HCT116 (cell line): Measurements from ENCODE around the gene DUOXA2. TPM values are rescaled to one million over a fixed set of nuclear protein-coding genes. Genes with fewer than 3 reads are reported as not detected.

Source experiments
- ATAC-seq: fragments of 200-7000 bp; cut with Tn5 transposase; 2 replicates; pipeline ENCODE4 v1.9.1; 2020; ENCODE audit warnings: mild to moderate bottlenecking, moderate library complexity
- BruUV-seq: library from RNA; stranded (reverse); fragments of 400-500 nt; replicated peaks from 2 replicates; lab custom pipeline; 2021; lab: Mats Ljungman, UMichigan
- CTCF ChIA-PET: fragments of 300-600 bp; sonication (Branson Sonifier 250); formaldehyde crosslinking; loops from one replicate; lab custom pipeline; 2021; ENCODE audit warnings: antibody characterized with exemption; lab: Charles Lee
- POLR2A ChIA-PET: fragments of 300-600, 350-600 bp; sonication (Branson Sonifier 250); formaldehyde crosslinking; loops from one replicate; lab custom pipeline; 2021; ENCODE audit warnings: antibody characterized with exemption; lab: Charles Lee
- RAD21 ChIA-PET, 2 experiments: fragments of 300-600 bp; sonication (Branson Sonifier 250); formaldehyde crosslinking; loops; one replicate each; lab custom pipeline; 2023; ENCODE audit warnings: low total read pairs in 2 of 2; ENCODE audit not compliant: uncharacterized antibody in 2 of 2, unreplicated experiment in 2 of 2, low non-redundant PET in 1 of 2; lab: Charles Lee
- DNase-seq: peaks from one replicate; pipeline ENCODE4 v3.0.0-alpha.2; 2010; ENCODE audit warnings: low read depth, low spot score
- H2AFZ ChIP-seq: fragments of 200-600 bp; shearing (Covaris generic), sonication (generic); 2 replicates; pipeline ENCODE4 v1.6.1; 2017; ENCODE audit warnings: low read depth, mixed run types, mixed read lengths, antibody characterized with exemption, low read length; ENCODE audit not compliant: poor library complexity, severe bottlenecking
- H3K27ac ChIP-seq: 2 replicates; pipeline ENCODE4 v1.5.1; 2012; ENCODE audit warnings: low read depth, low read length
- H3K27me3 ChIP-seq: fragments of 200-600 bp; sonication (generic); 2 replicates; pipeline ENCODE4 v1.6.1; 2016; ENCODE audit warnings: mixed run types, low read length, mixed read lengths; ENCODE audit not compliant: insufficient read depth
- H3K36me3 ChIP-seq, 2 experiments: fragments of 200-500 bp in 1 of 2; fragments of 200-600 bp in 1 of 2; sonication (Bioruptor generic) in 1 of 2; sonication (generic) in 1 of 2; 2 replicates each; pipeline versions ENCODE4 v1.5.1 to v1.6.1; 2014 to 2016; ENCODE audit warnings: low read length in 2 of 2, inconsistent platforms in 1 of 2, mixed read lengths in 1 of 2, mixed run types in 1 of 2; ENCODE audit not compliant: insufficient read depth in 2 of 2, control insufficient read depth in 1 of 2
- H3K4me1 ChIP-seq, 2 experiments: fragments of 200-600 bp in 1 of 2; sonication (generic) in 1 of 2; 2 replicates each; pipeline versions ENCODE4 v1.5.1 to v1.6.1; 2012 to 2017; ENCODE audit warnings: low read length in 2 of 2, inconsistent platforms in 1 of 2, mild to moderate bottlenecking in 1 of 2, mixed read lengths in 1 of 2, mixed run types in 1 of 2, moderate library complexity in 1 of 2; ENCODE audit not compliant: insufficient read depth in 2 of 2, control insufficient read depth in 1 of 2
- H3K4me2 ChIP-seq: fragments of 200-600 bp; sonication (generic); 2 replicates; pipeline ENCODE4 v1.6.1; 2017; ENCODE audit warnings: mixed run types, low read length, mixed read lengths
- H3K4me3 ChIP-seq, 2 experiments: fragments of 200-600 bp in 1 of 2; sonication (generic) in 1 of 2; replicated peaks in 1 of 2; 2 replicates each; pipeline ENCODE4 v1.5.1; 2011 to 2016; ENCODE audit warnings: low read length in 2 of 2, control low read depth in 1 of 2, low read depth in 1 of 2, mild to moderate bottlenecking in 1 of 2, mixed read lengths in 1 of 2, mixed run types in 1 of 2
- H3K79me2 ChIP-seq: fragments of 200-600 bp; sonication (generic); 2 replicates; pipeline ENCODE4 v1.6.1; 2017; ENCODE audit warnings: mild to moderate bottlenecking, mixed run types, low read length, moderate library complexity, mixed read lengths; ENCODE audit not compliant: insufficient read depth
- H3K9ac ChIP-seq: fragments of 200-600 bp; sonication (generic); 2 replicates; pipeline ENCODE4 v1.6.1; 2016; ENCODE audit warnings: low read length, mixed read lengths
- H3K9me2 ChIP-seq: fragments of 200-600 bp; sonication (generic), shearing (Covaris generic); 2 replicates; pipeline ENCODE4 v1.6.1; 2017; ENCODE audit warnings: mixed run types, mild to moderate bottlenecking, moderate library complexity; ENCODE audit not compliant: insufficient read depth
- H3K9me3 ChIP-seq, 2 experiments: fragments of 200-500 bp in 1 of 2; fragments of 200-600 bp in 1 of 2; sonication (Bioruptor generic) in 1 of 2; sonication (generic) in 1 of 2; 2 replicates each; pipeline ENCODE4 v1.6.1; 2014 to 2017; ENCODE audit warnings: low read length in 2 of 2, mixed read lengths in 2 of 2, inconsistent platforms in 1 of 2, low read depth in 1 of 2, mild to moderate bottlenecking in 1 of 2, mixed run types in 1 of 2, moderate library complexity in 1 of 2; ENCODE audit not compliant: control insufficient read depth in 1 of 2, insufficient read depth in 1 of 2
- H4K20me1 ChIP-seq: fragments of 200-600 bp; sonication (generic), shearing (Covaris generic); 2 replicates; pipeline ENCODE4 v1.6.1; 2017; ENCODE audit warnings: mixed run types, mild to moderate bottlenecking, moderate library complexity; ENCODE audit not compliant: insufficient read depth
- ATF3 ChIP-seq: IDR thresholded peaks from 2 replicates; pipeline ENCODE4 v1.6.1; 2012
- CEBPB ChIP-seq: IDR thresholded peaks from 2 replicates; pipeline ENCODE4 v1.6.1; 2012; ENCODE audit warnings: low read depth
- EGR1 ChIP-seq: IDR thresholded peaks from 2 replicates; pipeline ENCODE4 v1.6.1; 2012; ENCODE audit warnings: low read depth
- REST ChIP-seq: IDR thresholded peaks from 2 replicates; pipeline ENCODE4 v1.6.1; 2012; ENCODE audit warnings: low read depth
- SP1 ChIP-seq: IDR thresholded peaks from 2 replicates; pipeline ENCODE4 v1.6.1; 2012; ENCODE audit warnings: low read depth
- YY1 ChIP-seq: IDR thresholded peaks from 2 replicates; pipeline ENCODE4 v1.6.1; 2011; ENCODE audit warnings: low read length, low read depth, moderate library complexity, mild to moderate bottlenecking; ENCODE audit not compliant: insufficient replicate concordance; ENCODE audit errors: extremely low read depth
- intact Hi-C: fragments of 100-400 bp; cut with micrococcal nuclease; formaldehyde crosslinking; loops from 2 replicates; pipeline ENCODE4 v1.10.0; 2022
- total RNA-seq: library from RNA; stranded (reverse); gene quantifications from one replicate; pipeline ENCODE4 v1.2.1, GENCODE V29; 2021; ENCODE audit not compliant: unreplicated experiment

Gene DUOXA2
- total RNA-seq, 1 experiment from 2014 or later: not detected

GRCh38 chr15:45163508-45163856 lies 49.4 kb downstream of the DUOXA2 start:
- H3K36me3 ChIP-seq: no peaks in the 10 kb centered on the region
- RAD21 ChIA-PET: interaction anchor here (1.0 to 1.7 kb wide), 7 partner anchors 37 to 239 kb away, joined by 3 to 8 read pairs (median 4); a partner anchor contains a TSS

More at GRCh38 chr15:45163508-45163856, 49.4 kb downstream of the DUOXA2 start:
- Histone ChIP-seq H3K4me2 (peak overlapping the region; percentile 77), H3K27me3 (no peaks in the 10 kb centered on the region), H3K9ac (no peak overlapping the region), H2AFZ (no peak overlapping the region), H4K20me1 (no peaks in the 10 kb centered on the region), H3K9me2 (no peaks in the 10 kb centered on the region), H3K4me1 (peaks cover 15 to 34% of the 10 kb centered on the region in 2 experiments), H3K79me2 (0 out of 2 replicates have a peak, but pooled peaks cover 6% of the 10 kb centered on the region), H3K27ac (peak overlapping the region; percentile 63), H3K9me3 (no peaks in the 10 kb centered on the region), H3K4me3 (no peak overlapping the region)
- DNase-seq (no peak), ATAC-seq (no peak)
- BruUV-seq: no TSS peak
- CTCF ChIA-PET: interaction anchor here (0.6 to 4.0 kb wide), 32 partner anchors 8 to 448 kb away, joined by 3 to 48 read pairs (median 5); partner anchors contain the start of genes DUOX1 and DUOXA1
- no peak for TF ChIP-seq YY1
- no peak for TF ChIP-seq REST
- TF ChIP-seq ATF3: no peak
- no peak for TF ChIP-seq EGR1
- TF ChIP-seq SP1: no peak
- no peak for TF ChIP-seq CEBPB
- POLR2A ChIA-PET: interaction anchor here (0.7 to 1.7 kb wide), 5 partner anchors 33 to 294 kb away, joined by 3 to 10 read pairs (median 5); partner anchors contain the start of genes DUOX1 and DUOXA1
- intact Hi-C loops: loop anchor here (1.0 to 10.0 kb wide), 3 partner anchors 236 to 451 kb away; no protein-coding TSS in a partner anchor
